ENCODE data around the gene TMEM82.

- no peak for TF ChIP-seq EP300 (IDR thresholded peaks at IDR 0.05; ENCODE audit: low read depth)
- no peak for TF ChIP-seq CTCF (IDR thresholded peaks at IDR 0.05)
- TF ChIP-seq POLR2A (IDR thresholded peaks at IDR 0.05) = no peak
- TF ChIP-seq POLR2AphosphoS5 (IDR thresholded peaks at IDR 0.05) = no peak
Observed at GRCh38 chr1:15705184-15705566, 37.1 kb upstream of the TMEM82 start.

All from transverse colon (tissue), 4 donors.